Neural progenitor cell (in vitro differentiated cells): Measurements from ENCODE around the gene RNF225. TPM values are rescaled to one million over a fixed set of nuclear protein-coding genes. Genes with fewer than 3 reads are reported as not detected.

Source experiments
- DNase-seq: peaks from one replicate; pipeline ENCODE4 v3.0.0-alpha.2; 2016; ENCODE audit warnings: low spot score
- H2AFZ ChIP-seq: fragments of 200-600 bp; sonication (generic); replicated peaks from 2 replicates; pipeline ENCODE4 v1.6.1; 2016; ENCODE audit warnings: antibody characterized with exemption
- H3F3A ChIP-seq: fragments of 200-600 bp; sonication (generic); 2 replicates; pipeline ENCODE4 v1.6.1; 2016; ENCODE audit warnings: antibody characterized with exemption, low read depth
- H3K27ac ChIP-seq: fragments of 200-600 bp; sonication (generic); 2 replicates; pipeline ENCODE4 v1.5.1; 2016; ENCODE audit warnings: mild to moderate bottlenecking
- H3K27me3 ChIP-seq: fragments of 200-600 bp; sonication (generic); 2 replicates; pipeline ENCODE4 v1.6.1; 2016; ENCODE audit warnings: mild to moderate bottlenecking, moderate library complexity
- H3K36me3 ChIP-seq: fragments of 200-600 bp; sonication (generic); 2 replicates; pipeline ENCODE4 v1.5.1; 2016
- H3K4me1 ChIP-seq: fragments of 200-600 bp; sonication (generic); 2 replicates; pipeline ENCODE4 v1.6.1; 2016; ENCODE audit warnings: mixed run types
- H3K4me2 ChIP-seq: fragments of 200-600 bp; sonication (generic); 2 replicates; pipeline ENCODE4 v1.6.1; 2016
- H3K4me3 ChIP-seq: fragments of 200-600 bp; sonication (generic); 2 replicates; pipeline ENCODE4 v1.5.1; 2016
- H3K79me2 ChIP-seq: fragments of 200-600 bp; sonication (generic); 2 replicates; pipeline ENCODE4 v1.6.1; 2016; ENCODE audit warnings: low read depth
- H3K9ac ChIP-seq: fragments of 200-600 bp; sonication (generic); 2 replicates; pipeline ENCODE4 v1.6.1; 2016
- H3K9me3 ChIP-seq: fragments of 200-600 bp; sonication (generic); 2 replicates; pipeline ENCODE4 v1.5.1; 2016; ENCODE audit warnings: low read depth
- H4K20me1 ChIP-seq: fragments of 200-600 bp; sonication (generic); 2 replicates; pipeline ENCODE4 v1.6.1; 2016; ENCODE audit warnings: low read depth
- H3K27ac Mint-ChIP-seq: 3 replicates; pipeline ENCODE4 v1.8.0; 2021; ENCODE audit warnings: mixed read lengths
- H3K27me3 Mint-ChIP-seq: 2 replicates; pipeline ENCODE4 v1.8.0; 2022; ENCODE audit warnings: low read depth, mild to moderate bottlenecking, inconsistent platforms, moderate library complexity, mixed read lengths; ENCODE audit not compliant: insufficient read depth
- H3K36me3 Mint-ChIP-seq: 3 replicates; pipeline ENCODE4 v1.8.0; 2021; ENCODE audit warnings: mixed read lengths
- H3K4me1 Mint-ChIP-seq: 3 replicates; pipeline ENCODE4 v1.8.0; 2021; ENCODE audit warnings: mixed read lengths
- H3K4me3 Mint-ChIP-seq: 3 replicates; pipeline ENCODE4 v1.8.0; 2021; ENCODE audit warnings: mild to moderate bottlenecking, moderate library complexity, mixed read lengths
- H3K9me3 Mint-ChIP-seq: 3 replicates; pipeline ENCODE4 v1.8.0; 2020; ENCODE audit warnings: mixed read lengths
- EZH2 ChIP-seq: fragments of 200-600 bp; sonication (generic); IDR thresholded peaks from 2 replicates; pipeline ENCODE4 v1.6.1; 2017; ENCODE audit warnings: antibody characterized with exemption, mild to moderate bottlenecking, moderate library complexity
- EZH2phosphoT487 ChIP-seq: fragments of 200-600 bp; sonication (generic); IDR thresholded peaks from 2 replicates; pipeline ENCODE4 v1.6.1; 2017; ENCODE audit warnings: antibody characterized with exemption
- total RNA-seq: library from RNA; depleted of rRNA; stranded (reverse); fragments of >200 nt; gene quantifications from 2 replicates; pipeline ENCODE4 v1.2.3, GENCODE V29; 2015; ENCODE audit warnings: low replicate concordance
- TF ChIP-seq, protein P1 (sequence below): fragments of 200-600 bp; sonication (generic); IDR thresholded peaks from 2 replicates; pipeline ENCODE4 v1.5.1; 2017; ENCODE audit warnings: antibody characterized with exemption, mild to moderate bottlenecking

Gene RNF225
- total RNA-seq, 1 donor from 2014 or later, result not detected

DNA sequence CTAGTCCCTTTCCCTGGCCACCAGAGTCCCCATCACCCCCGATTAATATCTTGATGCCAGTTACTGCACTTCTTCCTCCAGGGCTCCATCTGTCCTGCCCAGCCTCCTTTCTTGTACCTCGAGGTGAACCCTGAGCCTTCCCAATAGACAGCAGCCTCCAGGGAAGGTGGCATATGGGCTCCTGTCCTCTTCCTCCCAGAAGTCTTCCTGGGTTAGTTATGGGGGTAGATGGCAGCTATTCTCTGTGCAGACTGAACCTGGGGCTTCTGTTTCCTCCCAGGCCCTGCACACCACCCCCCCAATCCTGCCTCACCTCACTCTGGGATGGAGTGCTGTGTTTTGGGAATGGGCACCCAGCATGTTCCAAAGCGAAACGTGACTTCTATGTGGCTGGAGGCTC, 2.6 kb downstream of the RNF225 start:
- peaks cover 3% of the 10 kb centered on the region for H3K4me1 ChIP-seq
- peak overlapping the region; percentile 35 for H3K4me3 Mint-ChIP-seq
- peaks cover 11% of the 10 kb centered on the region for H3K79me2 ChIP-seq
- peaks cover 1% of the 10 kb centered on the region for H3K9me3 Mint-ChIP-seq
- no peaks in the 10 kb centered on the region for H3K9me3 ChIP-seq
- no peak overlapping the region for H3K4me3 ChIP-seq
- H3K27ac Mint-ChIP-seq, result no peak overlapping the region
- TF ChIP-seq EZH2 (no peak), EZH2phosphoT487 (no peak)
- TF ChIP-seq, protein P1, sequence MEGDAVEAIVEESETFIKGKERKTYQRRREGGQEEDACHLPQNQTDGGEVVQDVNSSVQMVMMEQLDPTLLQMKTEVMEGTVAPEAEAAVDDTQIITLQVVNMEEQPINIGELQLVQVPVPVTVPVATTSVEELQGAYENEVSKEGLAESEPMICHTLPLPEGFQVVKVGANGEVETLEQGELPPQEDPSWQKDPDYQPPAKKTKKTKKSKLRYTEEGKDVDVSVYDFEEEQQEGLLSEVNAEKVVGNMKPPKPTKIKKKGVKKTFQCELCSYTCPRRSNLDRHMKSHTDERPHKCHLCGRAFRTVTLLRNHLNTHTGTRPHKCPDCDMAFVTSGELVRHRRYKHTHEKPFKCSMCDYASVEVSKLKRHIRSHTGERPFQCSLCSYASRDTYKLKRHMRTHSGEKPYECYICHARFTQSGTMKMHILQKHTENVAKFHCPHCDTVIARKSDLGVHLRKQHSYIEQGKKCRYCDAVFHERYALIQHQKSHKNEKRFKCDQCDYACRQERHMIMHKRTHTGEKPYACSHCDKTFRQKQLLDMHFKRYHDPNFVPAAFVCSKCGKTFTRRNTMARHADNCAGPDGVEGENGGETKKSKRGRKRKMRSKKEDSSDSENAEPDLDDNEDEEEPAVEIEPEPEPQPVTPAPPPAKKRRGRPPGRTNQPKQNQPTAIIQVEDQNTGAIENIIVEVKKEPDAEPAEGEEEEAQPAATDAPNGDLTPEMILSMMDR, result no peak
- peaks cover 7% of the 10 kb centered on the region for H4K20me1 ChIP-seq
- no peak overlapping the region for H3K27ac ChIP-seq
- no peaks in the 10 kb centered on the region for H3K27me3 Mint-ChIP-seq
- H3K9ac ChIP-seq, result no peak overlapping the region
- H3F3A ChIP-seq, result peaks cover 26% of the 10 kb centered on the region
- H3K4me1 Mint-ChIP-seq, result peaks cover 15% of the 10 kb centered on the region
- H3K36me3 Mint-ChIP-seq, result peaks cover 24% of the 10 kb centered on the region
- H3K27me3 ChIP-seq, result peaks cover 23% of the 10 kb centered on the region
- H2AFZ ChIP-seq, result no peak overlapping the region
- DNase-seq, result no peak
- H3K36me3 ChIP-seq, result no peaks in the 10 kb centered on the region
- H3K4me2 ChIP-seq, result no peak overlapping the region

GRCh38 chr19:58398545-58398944, 3.1 kb downstream of the RNF225 start:
- TF ChIP-seq EZH2 (no peak), EZH2phosphoT487 (no peak)
- TF ChIP-seq, protein P1, result no peak
- Histone ChIP-seq H3K27ac (no peak overlapping the region), H3K79me2 (peaks cover 13% of the 10 kb centered on the region), H2AFZ (no peak overlapping the region), H3F3A (peaks cover 24% of the 10 kb centered on the region), H3K4me2 (no peak overlapping the region), H4K20me1 (peaks cover 7% of the 10 kb centered on the region), H3K36me3 (no peaks in the 10 kb centered on the region), H3K9me3 (no peaks in the 10 kb centered on the region), H3K9ac (no peak overlapping the region), H3K4me3 (no peak overlapping the region), H3K27me3 (peaks cover 23% of the 10 kb centered on the region), H3K4me1 (peaks cover 3% of the 10 kb centered on the region)
- no peak for DNase-seq
- Mint-ChIP-seq H3K27ac (no peak overlapping the region), H3K4me3 (peak overlapping the region; percentile 35), H3K9me3 (peaks cover 3% of the 10 kb centered on the region), H3K36me3 (peaks cover 24% of the 10 kb centered on the region), H3K27me3 (no peaks in the 10 kb centered on the region), H3K4me1 (peaks cover 15% of the 10 kb centered on the region)

- Histone ChIP-seq H3K4me3 (no peak overlapping the region), H3K9me3 (no peaks in the 10 kb centered on the region), H2AFZ (no peak overlapping the region), H3F3A (peaks cover 17% of the 10 kb centered on the region), H3K4me1 (peaks cover 3% of the 10 kb centered on the region), H3K36me3 (no peaks in the 10 kb centered on the region), H4K20me1 (no peaks in the 10 kb centered on the region), H3K79me2 (peaks cover 13% of the 10 kb centered on the region), H3K4me2 (no peak overlapping the region), H3K27ac (no peak overlapping the region), H3K9ac (no peak overlapping the region), H3K27me3 (peaks cover 23% of the 10 kb centered on the region)
- H3K9me3 Mint-ChIP-seq, result peaks cover 7% of the 10 kb centered on the region
- peak overlapping the region; percentile 97 for H3K4me3 Mint-ChIP-seq
- no peak for DNase-seq
- TF ChIP-seq, protein P1, result no peak
- no peak for TF ChIP-seq EZH2phosphoT487
- TF ChIP-seq EZH2, result no peak
- H3K27ac Mint-ChIP-seq, result peak overlapping the region; percentile 62
- no peaks in the 10 kb centered on the region for H3K27me3 Mint-ChIP-seq
- peaks cover 17% of the 10 kb centered on the region for H3K4me1 Mint-ChIP-seq
- H3K36me3 Mint-ChIP-seq, result peaks cover 14% of the 10 kb centered on the region
These were observed 4.4 kb downstream of the RNF225 start for GRCh38 chr19:58399903-58400302.
